ENCODE results near the gene ANKZF1. TPM values are rescaled to one million over a fixed set of nuclear protein-coding genes. Genes with fewer than 3 reads are reported as not detected.
"Not testable (repeated sequence)": the region's sequence is repeated elsewhere in the genome, so short reads cannot be mapped to it uniquely, and the experiment has no call there.

Gene ANKZF1
- total RNA-seq, 2 donors from 2014 or later = 14.5 to 14.9 TPM

- Histone ChIP-seq H3K27ac (no peak overlapping the region), H3K4me3 (no peak overlapping the region), H3K9me3 (no peaks in the 10 kb centered on the region), H3K36me3 (peaks cover 46% of the 10 kb centered on the region), H3K4me1 (peaks cover 0 to 11% of the 10 kb centered on the region in 2 donors), H3K27me3 (no peaks in the 10 kb centered on the region)
- TF ChIP-seq CTCF (IDR thresholded peaks at IDR 0.05) = no peak
- no peak for DNase-seq (ENCODE audit: low spot score)
These were observed 45.5 kb upstream of the ANKZF1 start for GRCh38 chr2:219184121-219184520.

- DNase-seq (ENCODE audit: low spot score) = no peak
- Histone ChIP-seq H3K4me3 (no peak overlapping the region), H3K27me3 (no peaks in the 10 kb centered on the region), H3K27ac (no peak overlapping the region), H3K9me3 (no peaks in the 10 kb centered on the region), H3K4me1 (no peaks in the 10 kb centered on the region), H3K36me3 (peaks cover 25% of the 10 kb centered on the region)
- no peak for TF ChIP-seq CTCF (IDR thresholded peaks at IDR 0.05)
These were observed 42.7 kb upstream of the ANKZF1 start for GRCh38 chr2:219186754-219187456.

GRCh38 chr2:219197388-219197787 lies 32.2 kb upstream of the ANKZF1 start:
- Histone ChIP-seq H3K4me3 (no peak overlapping the region), H3K4me1 (no peaks in the 10 kb centered on the region), H3K9me3 (no peaks in the 10 kb centered on the region), H3K36me3 (no peaks in the 10 kb centered on the region), H3K27ac (no peak overlapping the region), H3K27me3 (no peaks in the 10 kb centered on the region)
- no peak for DNase-seq (ENCODE audit: low spot score)
- no peak for TF ChIP-seq CTCF (IDR thresholded peaks at IDR 0.05)

GRCh38 chr2:219198974-219199373 lies 30.6 kb upstream of the ANKZF1 start:
- DNase-seq (ENCODE audit: low spot score) = no peak
- H3K36me3 ChIP-seq = no peaks in the 10 kb centered on the region
- H3K4me3 ChIP-seq = no peak overlapping the region
- no peaks in the 10 kb centered on the region for H3K27me3 ChIP-seq
- no peak for TF ChIP-seq CTCF (IDR thresholded peaks at IDR 0.05)
- no peaks in the 10 kb centered on the region for H3K9me3 ChIP-seq
- no peak overlapping the region for H3K27ac ChIP-seq
- H3K4me1 ChIP-seq = no peaks in the 10 kb centered on the region

- no peak for TF ChIP-seq CTCF (IDR thresholded peaks at IDR 0.05)
- H3K36me3 ChIP-seq = no peaks in the 10 kb centered on the region
- H3K27me3 ChIP-seq = no peaks in the 10 kb centered on the region
- no peaks in the 10 kb centered on the region for H3K9me3 ChIP-seq
- no peak overlapping the region for H3K4me3 ChIP-seq
- no peaks in the 10 kb centered on the region for H3K4me1 ChIP-seq
- no peak overlapping the region for H3K27ac ChIP-seq
- DNase-seq (ENCODE audit: low spot score) = no peak
These were observed 30.0 kb upstream of the ANKZF1 start for GRCh38 chr2:219199470-219200211.

GRCh38 chr2:219200502-219201326 lies 28.9 kb upstream of the ANKZF1 start:
- not testable (repeated sequence) for DNase-seq (ENCODE audit: low spot score); H3K36me3 ChIP-seq; H3K4me1 ChIP-seq; H3K9me3 ChIP-seq; H3K27me3 ChIP-seq; H3K4me3 ChIP-seq; H3K27ac ChIP-seq

- H3K27me3 ChIP-seq; DNase-seq (ENCODE audit: low spot score); H3K4me3 ChIP-seq; H3K36me3 ChIP-seq; H3K4me1 ChIP-seq; H3K9me3 ChIP-seq; H3K27ac ChIP-seq: not testable (repeated sequence)
These were observed 28.3 kb upstream of the ANKZF1 start for GRCh38 chr2:219201331-219201730.
